Lower leg skin (tissue), 3 donors: ENCODE data around the gene STK38L.

ENCODE experiments used
- CTCF ChIP-seq, 3 donors: fragments of 450-650 bp; IDR thresholded peaks; one replicate each; pipeline ENCODE4 v1.5.1; 2016; ENCODE audit warnings: antibody characterized with exemption in 3 of 3, mild to moderate bottlenecking in 3 of 3, moderate library complexity in 2 of 3
- POLR2A ChIP-seq, 2 donors: fragments of 450-650 bp; IDR thresholded peaks; one replicate each; pipeline ENCODE4 v1.6.1; 2016 to 2017; ENCODE audit warnings: antibody characterized with exemption in 2 of 2, mild to moderate bottlenecking in 1 of 2, moderate library complexity in 1 of 2

- TF ChIP-seq CTCF (IDR thresholded peaks at IDR 0.05) = no peak
- TF ChIP-seq POLR2A (IDR thresholded peaks at IDR 0.05) = no peak
These were observed 111.4 kb downstream of the STK38L start for GRCh38 chr12:27355486-27355885.
